Inferior parietal cortex (tissue), 1 donor: ENCODE measurements around the gene MT4.

Source experiments
- DNase-seq: peaks from one replicate; pipeline ENCODE4 v3.0.0-alpha.2; 2016; ENCODE audit errors: extremely low spot score

Gene MT4

GRCh38 chr16:56603589-56603988 is 38.7 kb downstream of the MT4 start:
- peak; percentile 57 for DNase-seq

DNA sequence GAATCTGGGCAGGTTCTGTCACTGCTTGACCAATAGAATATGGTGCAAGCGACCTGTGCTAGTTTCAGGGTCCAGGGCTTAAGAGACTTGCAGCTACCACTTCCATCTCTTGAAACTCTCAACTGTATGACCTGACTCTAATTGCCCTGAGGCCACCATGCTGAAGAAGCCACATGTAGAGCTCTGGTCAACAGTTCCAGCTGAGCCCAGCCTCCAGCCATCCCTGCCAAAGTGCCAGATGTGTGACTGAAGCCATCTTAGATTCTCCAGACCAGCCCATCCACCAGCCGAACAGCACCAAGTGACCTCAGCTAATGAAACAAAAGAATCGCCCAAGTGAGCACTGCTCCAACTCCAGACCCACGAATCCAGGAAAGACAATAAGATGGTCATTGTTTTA is 40.1 kb downstream of the MT4 start:
- no peak for DNase-seq

DNA sequence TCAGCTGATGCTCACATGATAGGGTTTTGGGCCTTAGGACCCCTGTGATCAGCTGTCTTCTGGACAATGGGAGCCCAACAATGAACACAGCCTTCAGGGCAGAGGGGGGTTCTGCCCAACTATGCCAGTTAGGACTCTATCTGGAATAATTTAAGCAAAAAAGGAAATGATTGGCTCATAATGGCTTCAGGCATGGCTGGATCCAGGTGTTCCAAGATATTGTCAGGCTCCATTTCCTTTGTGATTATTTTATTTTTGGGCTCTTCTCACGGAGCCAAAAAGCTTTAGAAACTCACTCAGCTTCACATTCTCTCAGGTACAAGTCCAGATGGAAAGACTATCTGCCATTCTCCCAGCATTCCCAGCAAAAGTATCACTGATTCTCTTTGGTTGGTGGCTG is 40.6 kb downstream of the MT4 start:
- no peak for DNase-seq

DNA sequence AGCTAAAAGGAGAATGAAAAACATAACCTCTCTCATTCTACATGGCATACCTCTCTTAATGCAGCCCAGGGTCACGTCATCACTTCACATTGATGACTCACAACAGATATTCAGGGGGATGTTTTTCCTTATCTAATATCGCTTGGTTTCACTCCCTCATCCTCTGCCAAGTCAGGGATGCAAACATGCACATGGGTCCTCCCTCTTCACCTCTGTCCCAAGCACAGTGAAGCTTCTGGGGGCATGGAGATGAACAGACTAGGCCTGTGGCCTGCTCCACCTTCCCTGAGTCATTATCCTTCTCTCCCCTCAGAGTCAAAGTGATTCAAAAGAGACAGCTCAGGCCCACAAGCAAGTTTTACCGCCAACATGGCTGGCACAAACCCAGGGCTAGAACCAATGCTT is 41.2 kb downstream of the MT4 start:
- no peak for DNase-seq

DNA sequence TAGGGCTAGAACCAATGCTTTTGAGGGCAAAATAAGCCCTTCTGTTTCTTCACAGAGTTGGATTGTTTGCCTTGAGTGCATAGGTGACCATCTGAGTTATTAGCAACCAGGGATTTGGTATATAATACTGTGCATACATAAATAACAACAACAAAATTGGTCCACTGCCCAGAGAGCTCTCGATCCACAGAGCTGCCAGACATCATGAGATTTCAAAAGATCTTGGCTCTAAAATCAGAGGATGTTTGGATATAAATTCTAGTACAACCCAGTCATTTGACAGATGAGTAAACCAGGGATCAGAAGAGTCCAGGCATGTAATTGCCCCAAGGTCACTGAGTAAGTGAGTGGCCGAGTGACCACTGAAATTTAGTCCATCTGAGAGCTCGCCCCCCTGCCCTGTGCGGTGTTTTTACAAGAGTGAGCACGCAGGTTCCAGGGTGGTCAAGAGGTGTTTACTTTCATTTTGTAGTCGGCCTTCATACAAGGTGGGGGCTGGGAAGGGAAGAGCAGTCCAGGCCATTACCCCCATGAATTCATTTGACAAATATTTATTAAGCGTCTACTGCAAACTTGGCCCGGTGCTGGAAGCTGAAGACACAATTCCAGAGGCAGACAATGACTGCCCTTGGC is 41.7 kb downstream of the MT4 start:
- peak; percentile 53 for DNase-seq

DNA sequence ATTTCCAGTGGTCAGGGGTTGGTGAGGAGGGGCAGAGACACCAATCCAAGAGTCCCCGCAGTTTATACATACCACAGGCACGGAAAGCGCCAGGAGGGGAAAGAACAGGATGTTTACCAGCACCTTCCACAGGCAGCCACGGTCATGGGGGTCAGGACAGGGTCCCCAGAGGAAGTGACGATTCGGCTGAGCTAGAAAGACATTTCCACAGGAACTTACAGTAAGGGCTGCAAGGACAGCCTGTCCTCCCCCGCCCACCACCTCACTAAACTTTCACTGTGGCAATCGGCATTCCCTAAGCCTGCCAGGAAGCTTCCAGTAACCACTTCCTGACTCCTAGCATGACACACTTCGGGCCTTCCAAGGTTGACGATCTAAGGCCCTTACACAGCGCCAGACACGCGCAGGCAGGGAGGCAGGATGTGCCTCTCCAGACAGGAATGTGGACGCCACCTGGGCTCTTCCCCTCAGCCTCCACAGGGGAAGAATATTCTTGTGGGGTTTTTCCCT is 42.3 kb downstream of the MT4 start:
- DNase-seq, result no peak

GRCh38 chr16:56607675-56608042 is 42.8 kb downstream of the MT4 start:
- DNase-seq, result no peak

DNA sequence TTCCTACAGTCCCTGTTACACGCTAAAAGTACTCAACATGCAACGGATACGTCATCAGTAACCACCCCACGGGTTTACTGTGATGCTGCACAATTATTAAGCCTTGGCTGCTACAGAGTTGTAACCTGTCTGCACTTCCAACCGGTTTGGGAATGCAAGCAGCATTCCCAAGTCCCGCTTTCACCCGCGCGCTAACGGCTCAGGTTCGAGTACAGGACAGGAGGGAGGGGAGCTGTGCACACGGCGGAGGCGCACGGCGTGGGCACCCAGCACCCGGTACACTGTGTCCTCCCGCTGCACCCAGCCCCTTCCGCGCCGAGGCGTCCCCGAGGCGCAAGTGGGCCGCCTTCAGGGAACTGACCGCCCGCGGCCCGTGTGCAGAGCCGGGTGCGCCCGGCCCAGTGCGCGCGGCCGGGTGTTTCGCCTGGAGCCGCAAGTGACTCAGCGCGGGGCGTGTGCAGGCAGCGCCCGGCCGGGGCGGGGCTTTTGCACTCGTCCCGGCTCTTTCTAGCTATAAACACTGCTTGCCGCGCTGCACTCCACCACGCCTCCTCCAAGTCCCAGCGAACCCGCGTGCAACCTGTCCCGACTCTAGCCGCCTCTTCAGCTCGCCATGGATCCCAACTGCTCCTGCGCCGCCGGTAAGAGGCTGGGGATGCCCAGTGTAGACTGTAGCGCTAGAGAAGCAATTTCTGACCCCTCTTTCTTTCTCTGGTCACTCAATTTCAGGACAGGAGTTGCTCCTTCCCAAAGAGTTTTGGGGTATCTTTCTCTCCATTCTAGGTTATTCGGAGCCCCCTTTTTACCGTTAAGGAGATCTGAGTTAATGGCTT is 43.4 kb downstream of the MT4 start, which contains the start of gene MT2A:
Gene MT2A, plus strand, starts transcription at position 542 of the 833 bp plus-strand sequence. Its CDS starts 72 bp downstream, at position 614.
- peak; percentile 84 for DNase-seq

DNA sequence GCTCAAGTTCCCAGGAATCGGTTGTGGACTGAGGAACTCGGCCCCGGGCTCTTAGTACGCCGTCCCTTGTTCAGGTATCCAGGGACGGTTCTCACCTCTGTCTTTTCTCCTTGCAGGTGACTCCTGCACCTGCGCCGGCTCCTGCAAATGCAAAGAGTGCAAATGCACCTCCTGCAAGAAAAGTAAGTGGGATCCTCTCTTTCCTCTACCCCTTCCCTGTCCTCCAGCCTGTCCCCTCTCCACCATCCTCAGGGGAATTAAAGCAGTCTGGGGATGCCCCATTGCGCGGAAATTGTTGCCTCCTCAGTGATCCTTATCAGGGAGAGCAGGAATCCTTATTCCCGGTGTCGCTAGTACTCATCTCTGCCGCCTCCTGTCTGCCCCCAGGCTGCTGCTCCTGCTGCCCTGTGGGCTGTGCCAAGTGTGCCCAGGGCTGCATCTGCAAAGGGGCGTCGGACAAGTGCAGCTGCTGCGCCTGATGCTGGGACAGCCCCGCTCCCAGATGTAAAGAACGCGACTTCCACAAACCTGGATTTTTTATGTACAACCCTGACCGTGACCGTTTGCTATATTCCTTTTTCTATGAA is 44.1 kb downstream of the MT4 start:
- DNase-seq, result no peak

DNA sequence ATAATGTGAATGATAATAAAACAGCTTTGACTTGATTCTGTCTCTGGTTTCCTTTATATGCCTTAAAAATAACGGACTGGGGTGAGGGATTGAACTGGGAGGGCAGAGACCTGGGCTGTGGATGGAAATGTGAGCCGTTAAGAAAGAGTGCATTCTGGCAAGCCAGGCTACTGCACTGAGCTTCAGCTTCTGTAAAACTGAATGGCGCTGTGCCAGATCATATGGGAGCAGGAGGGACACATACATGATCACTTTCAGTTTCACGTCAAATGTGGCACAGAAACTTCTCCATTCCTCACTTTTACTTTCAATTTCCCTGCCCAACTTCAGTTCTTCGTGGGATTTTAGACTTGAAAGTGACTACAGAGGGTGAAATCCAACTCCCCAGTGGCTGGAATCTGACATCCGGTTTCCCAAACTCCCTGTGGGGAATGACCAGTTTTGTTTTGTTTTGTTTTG is 44.6 kb downstream of the MT4 start:
- DNase-seq, result no peak

DNA sequence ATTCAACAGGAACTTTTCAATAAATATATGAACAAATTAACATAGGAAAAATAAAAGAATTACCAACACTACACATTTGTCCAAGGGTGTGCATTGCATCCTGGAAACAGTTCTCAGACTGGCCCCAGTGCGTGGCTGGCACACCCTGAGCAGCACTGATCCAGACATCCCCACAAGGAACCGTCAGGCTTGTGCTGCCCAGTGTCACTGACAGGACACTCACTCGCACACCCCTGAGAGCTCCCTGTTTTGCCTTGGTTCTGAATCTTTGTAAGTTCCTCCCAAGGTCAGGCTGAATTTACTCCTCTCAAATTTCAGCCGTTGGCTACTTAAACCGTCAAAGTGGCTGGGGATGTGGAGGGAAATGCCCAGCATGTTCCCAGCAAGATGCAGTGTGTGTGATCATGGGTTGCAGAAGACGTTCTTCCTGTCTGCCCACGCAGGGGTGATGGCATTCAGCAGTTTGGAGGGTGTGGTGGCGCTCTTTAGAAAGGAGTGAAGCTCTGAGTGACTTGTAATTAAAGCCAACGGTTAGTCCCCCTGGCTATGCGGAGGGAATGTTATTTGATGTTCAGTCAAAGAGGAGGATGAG is 45.2 kb downstream of the MT4 start:
- no peak for DNase-seq

GRCh38 chr16:56610609-56611111 is 45.8 kb downstream of the MT4 start:
- no peak for DNase-seq

GRCh38 chr16:56611281-56611833 is 46.5 kb downstream of the MT4 start:
- no peak for DNase-seq

DNA sequence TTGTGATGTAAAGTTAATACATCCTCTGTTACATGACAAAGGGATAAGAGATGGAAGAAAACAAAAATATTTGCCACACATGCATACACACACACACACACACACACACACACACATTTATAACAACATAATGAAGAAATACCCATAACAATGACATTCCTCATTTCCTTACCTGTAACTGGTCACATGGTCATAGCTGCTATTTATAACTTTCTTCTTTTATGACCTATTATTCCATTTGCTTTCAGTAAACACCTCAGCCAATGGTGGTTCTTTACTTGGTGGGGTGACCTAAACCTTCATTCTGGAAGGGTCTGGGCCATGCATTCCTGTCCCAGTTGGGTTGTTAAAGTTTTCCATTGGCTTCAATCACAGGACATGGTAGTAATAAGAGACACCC is 48.8 kb downstream of the MT4 start:
- DNase-seq, result no peak

GRCh38 chr16:56614549-56614991 is 49.7 kb downstream of the MT4 start:
- DNase-seq, result no peak

DNA sequence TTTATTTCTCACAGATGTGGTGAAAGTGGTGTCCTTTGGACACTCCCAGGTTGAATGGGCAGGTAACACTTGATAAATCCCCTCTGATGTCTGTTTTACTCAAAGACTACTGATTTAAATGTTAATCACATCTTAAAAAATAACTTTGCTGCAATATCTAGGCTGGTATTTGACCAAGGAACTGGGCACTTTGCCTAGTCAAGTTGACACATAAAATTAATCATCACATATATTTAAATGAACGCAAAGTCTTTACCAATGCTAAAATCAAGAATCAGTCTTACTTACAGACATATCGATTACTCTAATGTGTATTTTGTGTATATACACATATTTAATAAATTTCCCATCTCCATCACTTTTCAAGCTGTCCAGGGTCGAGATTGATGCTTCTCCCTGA is 50.5 kb downstream of the MT4 start:
- DNase-seq, result no peak

DNA sequence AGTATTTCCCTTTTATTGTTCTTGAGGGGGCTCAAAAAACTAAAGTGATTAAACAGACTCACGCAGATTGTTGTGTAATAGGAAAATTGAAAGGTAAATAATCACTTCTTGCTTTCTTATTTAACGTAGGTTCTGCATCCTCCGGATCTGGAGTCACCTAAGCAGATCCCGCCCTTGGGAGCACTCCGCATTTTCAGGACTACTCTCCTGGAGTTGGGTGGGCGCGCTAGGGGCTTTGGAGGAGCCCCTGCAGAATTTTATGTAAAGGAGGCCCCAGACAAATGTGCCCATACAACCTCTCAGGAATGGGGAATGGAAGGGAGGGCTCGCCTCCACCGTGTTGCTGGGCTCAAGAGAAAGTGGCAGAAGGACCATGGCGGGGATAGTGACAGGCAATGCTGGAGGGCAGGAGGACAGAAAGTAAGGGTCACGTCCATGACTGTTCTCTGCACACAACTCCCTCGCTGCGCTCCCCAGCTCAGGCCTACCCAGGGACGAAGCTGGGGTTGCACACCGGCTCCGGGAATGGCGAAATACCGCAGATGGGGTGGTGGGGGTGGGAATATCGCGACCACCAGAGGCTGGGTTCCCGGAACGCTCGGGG is 51.8 kb downstream of the MT4 start:
- DNase-seq, result no peak

- DNase-seq, result no peak
Observed at GRCh38 chr16:56617212-56618085, 52.6 kb downstream of the MT4 start.

GRCh38 chr16:56618138-56618537 is 53.3 kb downstream of the MT4 start:
- DNase-seq, result no peak
